Measurements from ENCODE around the gene WNT9B.

Gene WNT9B

GRCh38 chr17:46884552-46884951 is 33.2 kb downstream of the WNT9B start:
- no peak overlapping the region for H3K27ac ChIP-seq
- TF ChIP-seq ZFX (IDR thresholded peaks at IDR 0.05; ENCODE audit: borderline replicate concordance) (no peak), CTCF (IDR thresholded peaks at IDR 0.05) (no peak)

- no peak overlapping the region for H3K27ac ChIP-seq
Measured at GRCh38 chr17:46885415-46886309, 34.3 kb downstream of the WNT9B start.

GRCh38 chr17:46886310-46886663 is 34.9 kb downstream of the WNT9B start:
- TF ChIP-seq ZFX (IDR thresholded peaks at IDR 0.05; ENCODE audit: borderline replicate concordance) (no peak), CTCF (IDR thresholded peaks at IDR 0.05) (no peak)
- no peak overlapping the region for H3K27ac ChIP-seq

More at GRCh38 chr17:46885415-46886309, 34.3 kb downstream of the WNT9B start:
- TF ChIP-seq CTCF (IDR thresholded peaks at IDR 0.05) (no peak), ZFX (IDR thresholded peaks at IDR 0.05; ENCODE audit: borderline replicate concordance) (no peak)

- no peak for TF ChIP-seq CTCF (IDR thresholded peaks at IDR 0.05)
- no peak for TF ChIP-seq ZFX (IDR thresholded peaks at IDR 0.05; ENCODE audit: borderline replicate concordance)
- no peak overlapping the region for H3K27ac ChIP-seq
Measured at GRCh38 chr17:46887717-46888116, 36.3 kb downstream of the WNT9B start.

- TF ChIP-seq CTCF (IDR thresholded peaks at IDR 0.05) (no peak), ZFX (IDR thresholded peaks at IDR 0.05; ENCODE audit: borderline replicate concordance) (no peak)
- H3K27ac ChIP-seq, result no peak overlapping the region
Measured at GRCh38 chr17:46888727-46889126, 37.3 kb downstream of the WNT9B start.

- H3K27ac ChIP-seq, result no peak overlapping the region
- no peak for TF ChIP-seq CTCF (IDR thresholded peaks at IDR 0.05)
- no peak for TF ChIP-seq ZFX (IDR thresholded peaks at IDR 0.05; ENCODE audit: borderline replicate concordance)
Measured at GRCh38 chr17:46889519-46889918, 38.1 kb downstream of the WNT9B start.

- TF ChIP-seq ZFX (IDR thresholded peaks at IDR 0.05; ENCODE audit: borderline replicate concordance) (no peak), CTCF (IDR thresholded peaks at IDR 0.05) (no peak)
- H3K27ac ChIP-seq, result no peak overlapping the region
Measured at GRCh38 chr17:46889992-46890564, 38.7 kb downstream of the WNT9B start.
